BLaER1 (cell line): ENCODE results near the gene RGS19.

Experiments
- H3K27ac ChIP-seq: shearing (Covaris generic); formaldehyde crosslinking; 2 replicates; pipeline ENCODE4 v1.8.1; 2022
- H3K27me3 ChIP-seq: shearing (Covaris generic); formaldehyde crosslinking; 2 replicates; pipeline ENCODE4 v1.8.1; 2022
- H3K36me3 ChIP-seq: shearing (Covaris generic); formaldehyde crosslinking; 2 replicates; pipeline ENCODE4 v1.8.1; 2022
- H3K4me1 ChIP-seq: shearing (Covaris generic); formaldehyde crosslinking; 2 replicates; pipeline ENCODE4 v1.8.1; 2022
- H3K4me2 ChIP-seq: shearing (Covaris generic); formaldehyde crosslinking; 2 replicates; pipeline ENCODE4 v1.8.1; 2022
- H3K4me3 ChIP-seq: shearing (Covaris generic); formaldehyde crosslinking; 2 replicates; pipeline ENCODE4 v1.8.1; 2022
- H3K9ac ChIP-seq: shearing (Covaris generic); formaldehyde crosslinking; 2 replicates; pipeline ENCODE4 v1.8.1; 2022
- H3K9me3 ChIP-seq: shearing (Covaris generic); formaldehyde crosslinking; 2 replicates; pipeline ENCODE4 v1.8.1; 2022
- H4K20me1 ChIP-seq: shearing (Covaris generic); formaldehyde crosslinking; 2 replicates; pipeline ENCODE4 v1.8.1; 2022
- Cebpa-rat ChIP-seq: shearing (Covaris generic); IDR thresholded peaks from 2 replicates; pipeline ENCODE4 v1.8.1; 2022

RGS19 gene

GRCh38 chr20:64102647-64103354 lies 23.5 kb upstream of the RGS19 start:
- no peak for TF ChIP-seq Cebpa-rat
- H3K27me3 ChIP-seq: peaks cover 38% of the 10 kb centered on the region

GRCh38 chr20:64101731-64102621 lies 22.7 kb upstream of the RGS19 start:
- Histone ChIP-seq H3K4me1 (peaks cover 44% of the 10 kb centered on the region), H3K27me3 (peaks cover 38% of the 10 kb centered on the region), H3K9ac (0 out of 2 replicates have a peak overlapping the region, but pooled peaks have one; percentile 10), H3K27ac (no peak overlapping the region), H4K20me1 (peaks cover 29% of the 10 kb centered on the region; the same call in 1 of the 2 replicates), H3K36me3 (peaks cover 20% of the 10 kb centered on the region; the same call in 1 of the 2 replicates), H3K4me3 (peak overlapping the region; percentile 65), H3K4me2 (peak overlapping the region; percentile 88), H3K9me3 (no peaks in the 10 kb centered on the region)
- no peak for TF ChIP-seq Cebpa-rat

More at GRCh38 chr20:64102647-64103354, 23.5 kb upstream of the RGS19 start:
- Histone ChIP-seq H3K27ac (no peak overlapping the region), H3K4me2 (peak overlapping the region; percentile 88), H3K36me3 (peaks cover 17% of the 10 kb centered on the region; the same call in 1 of the 2 replicates), H3K4me3 (peak overlapping the region; percentile 65), H3K9me3 (no peaks in the 10 kb centered on the region), H3K4me1 (peaks cover 52% of the 10 kb centered on the region), H3K9ac (no peak overlapping the region), H4K20me1 (peaks cover 29% of the 10 kb centered on the region; the same call in 1 of the 2 replicates)

- Histone ChIP-seq H4K20me1 (peaks cover 29% of the 10 kb centered on the region; the same call in 1 of the 2 replicates), H3K4me3 (no peak overlapping the region), H3K27ac (no peak overlapping the region), H3K4me2 (peak overlapping the region; percentile 88), H3K4me1 (peaks cover 40% of the 10 kb centered on the region), H3K27me3 (peaks cover 38% of the 10 kb centered on the region), H3K36me3 (peaks cover 27% of the 10 kb centered on the region; the same call in 1 of the 2 replicates), H3K9ac (no peak overlapping the region), H3K9me3 (no peaks in the 10 kb centered on the region)
- no peak for TF ChIP-seq Cebpa-rat
Observed at GRCh38 chr20:64100946-64101688, 21.8 kb upstream of the RGS19 start.

- Histone ChIP-seq H3K9ac (no peak overlapping the region), H3K27ac (no peak overlapping the region), H3K4me2 (peak overlapping the region; percentile 88), H3K9me3 (no peaks in the 10 kb centered on the region), H3K4me1 (peaks cover 40% of the 10 kb centered on the region), H4K20me1 (peaks cover 29% of the 10 kb centered on the region; the same call in 1 of the 2 replicates), H3K36me3 (peaks cover 27% of the 10 kb centered on the region; the same call in 1 of the 2 replicates), H3K27me3 (peaks cover 38% of the 10 kb centered on the region), H3K4me3 (no peak overlapping the region)
- TF ChIP-seq Cebpa-rat: no peak
Observed at GRCh38 chr20:64100566-64100888, 21.2 kb upstream of the RGS19 start.

- H4K20me1 ChIP-seq: peaks cover 29% of the 10 kb centered on the region; the same call in 1 of the 2 replicates
- H3K4me1 ChIP-seq: peaks cover 40% of the 10 kb centered on the region
- H3K4me3 ChIP-seq: no peak overlapping the region
- H3K36me3 ChIP-seq: peaks cover 27% of the 10 kb centered on the region; the same call in 1 of the 2 replicates
- TF ChIP-seq Cebpa-rat: no peak
- peaks cover 38% of the 10 kb centered on the region for H3K27me3 ChIP-seq
- peak overlapping the region; percentile 88 for H3K4me2 ChIP-seq
- H3K27ac ChIP-seq: no peak overlapping the region
- no peak overlapping the region for H3K9ac ChIP-seq
- H3K9me3 ChIP-seq: no peaks in the 10 kb centered on the region
Observed at GRCh38 chr20:64099880-64100565, 20.7 kb upstream of the RGS19 start.

GRCh38 chr20:64099086-64099786 lies 19.9 kb upstream of the RGS19 start:
- Histone ChIP-seq H3K9ac (no peak overlapping the region), H3K27ac (no peak overlapping the region)

GRCh38 chr20:64098471-64099013 lies 19.2 kb upstream of the RGS19 start:
- TF ChIP-seq Cebpa-rat: no peak
- Histone ChIP-seq H3K27ac (no peak overlapping the region), H3K9me3 (no peaks in the 10 kb centered on the region), H3K9ac (no peak overlapping the region), H3K4me2 (no peak overlapping the region), H3K36me3 (peaks cover 27% of the 10 kb centered on the region; the same call in 1 of the 2 replicates), H4K20me1 (peaks cover 26% of the 10 kb centered on the region; the same call in 1 of the 2 replicates), H3K27me3 (peaks cover 32% of the 10 kb centered on the region), H3K4me1 (peaks cover 40% of the 10 kb centered on the region), H3K4me3 (no peak overlapping the region)

More at GRCh38 chr20:64099086-64099786, 19.9 kb upstream of the RGS19 start:
- Histone ChIP-seq H3K4me3 (no peak overlapping the region), H3K36me3 (peaks cover 27% of the 10 kb centered on the region; the same call in 1 of the 2 replicates), H3K4me2 (peak overlapping the region; percentile 88), H3K27me3 (peaks cover 38% of the 10 kb centered on the region), H3K4me1 (peaks cover 40% of the 10 kb centered on the region), H4K20me1 (peaks cover 29% of the 10 kb centered on the region; the same call in 1 of the 2 replicates), H3K9me3 (no peaks in the 10 kb centered on the region)
- TF ChIP-seq Cebpa-rat: no peak

GRCh38 chr20:64096535-64096934 lies 17.2 kb upstream of the RGS19 start:
- TF ChIP-seq Cebpa-rat: no peak
- H3K4me3 ChIP-seq: no peak overlapping the region
- H4K20me1 ChIP-seq: peaks cover 28% of the 10 kb centered on the region
- peaks cover 11% of the 10 kb centered on the region for H3K27me3 ChIP-seq
- no peak overlapping the region for H3K27ac ChIP-seq
- no peak overlapping the region for H3K4me2 ChIP-seq
- peaks cover 27% of the 10 kb centered on the region; the same call in 1 of the 2 replicates for H3K36me3 ChIP-seq
- H3K4me1 ChIP-seq: peaks cover 37% of the 10 kb centered on the region
- H3K9me3 ChIP-seq: no peaks in the 10 kb centered on the region
- no peak overlapping the region for H3K9ac ChIP-seq
